ENCODE measurements around the gene C12orf76. TPM values are rescaled to one million over a fixed set of nuclear protein-coding genes. Genes with fewer than 3 reads are reported as not detected.

C12orf76 gene
- total and polyA plus RNA-seq, 2 of the 13 experiments (the other 11 are each of a cell fraction or from before 2014, with no cell fraction given), result 15.8 to 38.4 TPM

GRCh38 chr12:109999649-109999971 is 48.7 kb downstream of the C12orf76 start (continued):
- TF ChIP-seq ZNF850 (CRISPR knock-in tag; conservative IDR thresholded peaks at IDR 0.05), result no peak
- no peak for TF ChIP-seq EZH2 (conservative IDR thresholded peaks at IDR 0.05; ENCODE audit: low read depth, low read length)
- TF ChIP-seq ZSCAN9 (CRISPR knock-in tag; IDR thresholded peaks at IDR 0.05; ENCODE audit: borderline replicate concordance), result no peak

GRCh38 chr12:109998904-109999648 is 49.2 kb downstream of the C12orf76 start, which contains the start of gene ANKRD13A:
Gene ANKRD13A (plus strand): TSS chr12:109999430. CDS start chr12:109999689, 259 bp downstream.
- ChIA-PET POLR2A (interaction anchor here (0.8 to 2.6 kb wide), 14 partner anchors 12 to 81 kb away, joined by 3 to 12 read pairs (median 4); no protein-coding TSS in a partner anchor), CTCF (ENCODE audit: low intra/inter-chr PET ratio, low total read pairs) (no interaction called here)
- peak within 1 kb of the TSS; percentile 95 for H2AFZ ChIP-seq (ENCODE audit: low read length)
- H3K27ac ChIP-seq (ENCODE audit: extremely low read length, insufficient read depth, low read length), result peak within 1 kb of the TSS; percentile 99
- H3K4me2 ChIP-seq (ENCODE audit: low read depth, low read length), result peak within 1 kb of the TSS; percentile 92
- ATAC-seq (peak; percentile 77), FAIRE-seq (peak; percentile 67), DNase-seq (ENCODE audit: low spot score) (peak; percentile 87)
- peak within 1 kb of the TSS; percentile 88 to 92 (median 92) for H3K4me3 ChIP-seq (replicated peaks in 1 of 3; ENCODE audit: insufficient read depth in 1 of 3, low read depth in 2 of 3, low read length in 3 of 3)
- WGBS (ENCODE audit: low lambda C conversion rate), result 0% methylated on average over 8 of the region's 62 CpGs
- peaks cover 34% of the 10 kb centered on the region for H3K79me2 ChIP-seq (ENCODE audit: insufficient read depth, low read length)
- peaks cover 51% of the 10 kb centered on the region for H3K4me1 ChIP-seq (ENCODE audit: insufficient read depth, low read length)
- H3K27me3 ChIP-seq (ENCODE audit: control insufficient read depth in 1 of 2, insufficient read depth in 2 of 2, low read length in 2 of 2), result no peaks in the 10 kb centered on the region; a peak in 1 of 5 replicates
- intact Hi-C loops (cut with micrococcal nuclease; ENCODE audit: unreplicated experiment) (loop anchor here (1.0 to 5.0 kb wide), 2 partner anchors 40 to 52 kb away; no protein-coding TSS in a partner anchor), in situ Hi-C loops (cut with HindIII; ENCODE audit: extremely low pct_ligation_motif_present, low pct_unique_long_range_greater_than_20kb) (no loop called here)
- BruUV-seq (replicated peaks), result no TSS peak
- H3K9me3 ChIP-seq (ENCODE audit: low read length), result no peaks in the 10 kb centered on the region
- H4K20me1 ChIP-seq (ENCODE audit: insufficient read depth, low read length), result peaks cover 6% of the 10 kb centered on the region; the same call in 1 of the 2 replicates
- no peaks in the 10 kb centered on the region; a peak in 1 of 5 replicates for H3K36me3 ChIP-seq (replicated peaks in 1 of 2; ENCODE audit: control insufficient read depth in 1 of 2, insufficient read depth in 2 of 2, low read length in 2 of 2)
- peak within 1 kb of the TSS; percentile 99 for H3K9ac ChIP-seq (ENCODE audit: insufficient read depth, low read depth, low read length)
- TF ChIP-seq ZFP82 (CRISPR knock-in tag; IDR thresholded peaks at IDR 0.05; ENCODE audit: borderline replicate concordance) (no peak), ZMYM3 (CRISPR knock-in tag; IDR thresholded peaks at IDR 0.05) (peak; percentile 71; the same call in 1 of the 2 replicates), HOXA5 (CRISPR knock-in tag; IDR thresholded peaks at IDR 0.05) (peak; percentile 63), ZFP90 (CRISPR knock-in tag; IDR thresholded peaks at IDR 0.05; ENCODE audit: borderline replicate concordance) (peak; percentile 70; the same call in 1 of the 2 replicates), ZNF883 (CRISPR knock-in tag; IDR thresholded peaks at IDR 0.05; ENCODE audit: not compliant biosample characterization) (no peak), JUNB (CRISPR knock-in tag; IDR thresholded peaks at IDR 0.05; ENCODE audit: borderline replicate concordance) (no peak), ZNF83 (CRISPR knock-in tag; IDR thresholded peaks at IDR 0.05; ENCODE audit: borderline replicate concordance) (peak; percentile 40; the same call in 1 of the 2 replicates), ZNF251 (CRISPR knock-in tag; IDR thresholded peaks at IDR 0.05) (peak; percentile 40; the same call in 1 of the 2 replicates), MTF1 (CRISPR knock-in tag; IDR thresholded peaks at IDR 0.05) (peak; percentile 54; the same call in 1 of the 2 replicates), PAX8 (CRISPR knock-in tag; IDR thresholded peaks at IDR 0.05; ENCODE audit: borderline replicate concordance) (0 out of 2 replicates have a peak, but pooled peaks have one; percentile 65), ZNF878 (CRISPR knock-in tag; IDR thresholded peaks at IDR 0.05) (no peak), ATF3 (CRISPR knock-in tag; IDR thresholded peaks at IDR 0.05) (0 out of 2 replicates have a peak, but pooled peaks have one; percentile 15), KLF12 (CRISPR knock-in tag; IDR thresholded peaks at IDR 0.05; ENCODE audit: borderline replicate concordance) (no peak), ATF1 (CRISPR knock-in tag; IDR thresholded peaks at IDR 0.05) (no peak), PRDM4 (CRISPR knock-in tag; IDR thresholded peaks at IDR 0.05; ENCODE audit: borderline replicate concordance) (no peak), PRMT3 (CRISPR knock-in tag; IDR thresholded peaks at IDR 0.05; ENCODE audit: borderline replicate concordance, low read depth) (no peak), EP300 (IDR thresholded peaks at IDR 0.05; ENCODE audit: low read depth in 2 of 2, low read length in 2 of 2) (peak in 1 of 2 experiments; percentile 14; a peak in 1 of 4 replicates), EP300 (CRISPR knock-in tag; IDR thresholded peaks at IDR 0.05; ENCODE audit: borderline replicate concordance) (no peak)

All from HepG2 (cell line).